ENCODE results near the gene LHFPL6.

GRCh38 chr13:39397226-39397895, 205.6 kb downstream of the LHFPL6 start:
- TF ChIP-seq CTCF (IDR thresholded peaks at IDR 0.05): no peak
- TF ChIP-seq POLR2AphosphoS5 (IDR thresholded peaks at IDR 0.05): no peak
